ENCODE data around the gene ZCCHC14.
A peak's percentile ranks its signal among the peaks of the same experiment; 100 is the strongest.

DNA sequence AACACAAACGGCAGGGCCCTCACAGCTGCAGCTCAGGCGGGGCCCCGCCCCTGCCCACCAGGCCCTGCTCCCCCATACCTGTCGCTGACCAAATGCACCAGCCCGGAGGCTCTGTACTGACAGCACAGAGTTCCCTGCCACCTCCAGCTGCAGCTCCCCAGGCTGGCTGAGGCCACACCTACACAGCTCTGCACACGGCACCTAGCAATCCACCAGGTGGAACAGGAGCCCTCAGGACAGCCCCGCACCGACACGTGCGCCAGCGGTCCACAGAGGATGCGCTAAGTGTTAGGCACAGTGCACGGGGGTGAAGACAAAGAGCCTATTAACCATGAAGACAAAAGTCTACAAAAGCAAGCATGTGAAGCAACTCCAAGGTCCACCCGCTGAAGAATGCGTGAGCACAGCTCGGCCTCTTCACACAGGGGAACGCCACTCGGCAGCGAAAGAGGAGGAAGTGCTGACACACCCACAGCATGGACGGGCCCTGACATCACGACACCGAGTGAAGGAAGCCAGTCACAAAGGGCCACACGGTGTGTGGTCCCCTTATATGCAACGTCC lies 5.4 kb downstream of the ZCCHC14 start:
- TF ChIP-seq POLR2A (IDR thresholded peaks at IDR 0.05): peak in 1 of 3 donors; percentile 6
- TF ChIP-seq, protein P1, sequence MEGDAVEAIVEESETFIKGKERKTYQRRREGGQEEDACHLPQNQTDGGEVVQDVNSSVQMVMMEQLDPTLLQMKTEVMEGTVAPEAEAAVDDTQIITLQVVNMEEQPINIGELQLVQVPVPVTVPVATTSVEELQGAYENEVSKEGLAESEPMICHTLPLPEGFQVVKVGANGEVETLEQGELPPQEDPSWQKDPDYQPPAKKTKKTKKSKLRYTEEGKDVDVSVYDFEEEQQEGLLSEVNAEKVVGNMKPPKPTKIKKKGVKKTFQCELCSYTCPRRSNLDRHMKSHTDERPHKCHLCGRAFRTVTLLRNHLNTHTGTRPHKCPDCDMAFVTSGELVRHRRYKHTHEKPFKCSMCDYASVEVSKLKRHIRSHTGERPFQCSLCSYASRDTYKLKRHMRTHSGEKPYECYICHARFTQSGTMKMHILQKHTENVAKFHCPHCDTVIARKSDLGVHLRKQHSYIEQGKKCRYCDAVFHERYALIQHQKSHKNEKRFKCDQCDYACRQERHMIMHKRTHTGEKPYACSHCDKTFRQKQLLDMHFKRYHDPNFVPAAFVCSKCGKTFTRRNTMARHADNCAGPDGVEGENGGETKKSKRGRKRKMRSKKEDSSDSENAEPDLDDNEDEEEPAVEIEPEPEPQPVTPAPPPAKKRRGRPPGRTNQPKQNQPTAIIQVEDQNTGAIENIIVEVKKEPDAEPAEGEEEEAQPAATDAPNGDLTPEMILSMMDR (IDR thresholded peaks at IDR 0.05): no peak
